ENCODE data around the gene PLSCR5.
A peak's percentile ranks its signal among the peaks of the same experiment; 100 is the strongest.

The PLSCR5 gene, protein sequence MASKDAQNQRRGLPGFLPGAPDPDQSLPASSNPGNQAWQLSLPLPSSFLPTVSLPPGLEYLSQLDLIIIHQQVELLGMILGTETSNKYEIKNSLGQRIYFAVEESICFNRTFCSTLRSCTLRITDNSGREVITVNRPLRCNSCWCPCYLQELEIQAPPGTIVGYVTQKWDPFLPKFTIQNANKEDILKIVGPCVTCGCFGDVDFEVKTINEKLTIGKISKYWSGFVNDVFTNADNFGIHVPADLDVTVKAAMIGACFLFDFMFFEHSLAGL

GRCh38 chr3:146605106-146605505, at the start of gene PLSCR5:
Gene PLSCR5, minus strand, starts transcription at chr3:146605346. Its CDS starts 134 bp downstream, at chr3:146605212.
- Histone ChIP-seq H3K27ac (no peak within 1 kb of the TSS), H3K27me3 (ENCODE audit: insufficient read depth, low read depth, severe bottlenecking) (no peaks in the 10 kb centered on the region), H3K36me3 (no peaks in the 10 kb centered on the region), H3K9me3 (ENCODE audit: severe bottlenecking) (no peaks in the 10 kb centered on the region), H3K4me3 (ENCODE audit: low read depth, low read length) (no peak within 1 kb of the TSS)
- TF ChIP-seq, protein P1, sequence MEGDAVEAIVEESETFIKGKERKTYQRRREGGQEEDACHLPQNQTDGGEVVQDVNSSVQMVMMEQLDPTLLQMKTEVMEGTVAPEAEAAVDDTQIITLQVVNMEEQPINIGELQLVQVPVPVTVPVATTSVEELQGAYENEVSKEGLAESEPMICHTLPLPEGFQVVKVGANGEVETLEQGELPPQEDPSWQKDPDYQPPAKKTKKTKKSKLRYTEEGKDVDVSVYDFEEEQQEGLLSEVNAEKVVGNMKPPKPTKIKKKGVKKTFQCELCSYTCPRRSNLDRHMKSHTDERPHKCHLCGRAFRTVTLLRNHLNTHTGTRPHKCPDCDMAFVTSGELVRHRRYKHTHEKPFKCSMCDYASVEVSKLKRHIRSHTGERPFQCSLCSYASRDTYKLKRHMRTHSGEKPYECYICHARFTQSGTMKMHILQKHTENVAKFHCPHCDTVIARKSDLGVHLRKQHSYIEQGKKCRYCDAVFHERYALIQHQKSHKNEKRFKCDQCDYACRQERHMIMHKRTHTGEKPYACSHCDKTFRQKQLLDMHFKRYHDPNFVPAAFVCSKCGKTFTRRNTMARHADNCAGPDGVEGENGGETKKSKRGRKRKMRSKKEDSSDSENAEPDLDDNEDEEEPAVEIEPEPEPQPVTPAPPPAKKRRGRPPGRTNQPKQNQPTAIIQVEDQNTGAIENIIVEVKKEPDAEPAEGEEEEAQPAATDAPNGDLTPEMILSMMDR (IDR thresholded peaks at IDR 0.05; ENCODE audit: low read depth, low read length): no peak
- no peak for DNase-seq

- Histone ChIP-seq H3K36me3 (no peaks in the 10 kb centered on the region), H3K27ac (no peak overlapping the region), H3K4me3 (ENCODE audit: low read depth, low read length) (no peak overlapping the region), H3K27me3 (ENCODE audit: insufficient read depth, low read depth, severe bottlenecking) (no peaks in the 10 kb centered on the region), H3K9me3 (ENCODE audit: severe bottlenecking) (no peaks in the 10 kb centered on the region)
- no peak for DNase-seq
- TF ChIP-seq, protein P1 (IDR thresholded peaks at IDR 0.05; ENCODE audit: low read depth, low read length): no peak
Measured at GRCh38 chr3:146653978-146654377, 48.8 kb upstream of the PLSCR5 start.

GRCh38 chr3:146650691-146651442, 45.7 kb upstream of the PLSCR5 start:
- Histone ChIP-seq H3K36me3 (no peaks in the 10 kb centered on the region), H3K4me3 (ENCODE audit: low read depth, low read length) (no peak overlapping the region), H3K27me3 (ENCODE audit: insufficient read depth, low read depth, severe bottlenecking) (no peaks in the 10 kb centered on the region), H3K27ac (no peak overlapping the region), H3K9me3 (ENCODE audit: severe bottlenecking) (no peaks in the 10 kb centered on the region)
- TF ChIP-seq, protein P1 (IDR thresholded peaks at IDR 0.05; ENCODE audit: low read depth, low read length): no peak
- DNase-seq: no peak

DNA sequence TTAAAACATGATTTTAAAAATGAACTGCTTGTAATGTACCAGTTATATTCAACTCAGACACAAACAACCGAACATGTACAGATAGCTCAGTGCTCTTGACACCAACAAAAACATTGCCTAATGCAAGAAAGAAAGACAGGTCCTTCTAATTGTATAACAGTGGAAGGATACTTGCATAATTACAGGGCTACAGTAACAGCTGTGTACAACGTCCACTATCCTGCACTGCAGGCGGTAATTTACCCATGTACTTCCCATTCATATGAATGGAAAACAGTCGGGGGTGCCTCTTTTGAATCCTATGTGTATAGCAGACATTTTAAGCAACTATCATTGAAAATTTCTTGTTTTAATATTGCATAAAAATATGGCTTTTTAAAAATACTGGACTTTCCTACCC, 41.1 kb upstream of the PLSCR5 start:
- DNase-seq: no peak
- Histone ChIP-seq H3K27ac (no peak overlapping the region), H3K36me3 (no peaks in the 10 kb centered on the region), H3K9me3 (ENCODE audit: severe bottlenecking) (no peaks in the 10 kb centered on the region), H3K4me3 (ENCODE audit: low read depth, low read length) (no peak overlapping the region), H3K27me3 (ENCODE audit: insufficient read depth, low read depth, severe bottlenecking) (no peaks in the 10 kb centered on the region)
- TF ChIP-seq, protein P1 (IDR thresholded peaks at IDR 0.05; ENCODE audit: low read depth, low read length): no peak

DNA sequence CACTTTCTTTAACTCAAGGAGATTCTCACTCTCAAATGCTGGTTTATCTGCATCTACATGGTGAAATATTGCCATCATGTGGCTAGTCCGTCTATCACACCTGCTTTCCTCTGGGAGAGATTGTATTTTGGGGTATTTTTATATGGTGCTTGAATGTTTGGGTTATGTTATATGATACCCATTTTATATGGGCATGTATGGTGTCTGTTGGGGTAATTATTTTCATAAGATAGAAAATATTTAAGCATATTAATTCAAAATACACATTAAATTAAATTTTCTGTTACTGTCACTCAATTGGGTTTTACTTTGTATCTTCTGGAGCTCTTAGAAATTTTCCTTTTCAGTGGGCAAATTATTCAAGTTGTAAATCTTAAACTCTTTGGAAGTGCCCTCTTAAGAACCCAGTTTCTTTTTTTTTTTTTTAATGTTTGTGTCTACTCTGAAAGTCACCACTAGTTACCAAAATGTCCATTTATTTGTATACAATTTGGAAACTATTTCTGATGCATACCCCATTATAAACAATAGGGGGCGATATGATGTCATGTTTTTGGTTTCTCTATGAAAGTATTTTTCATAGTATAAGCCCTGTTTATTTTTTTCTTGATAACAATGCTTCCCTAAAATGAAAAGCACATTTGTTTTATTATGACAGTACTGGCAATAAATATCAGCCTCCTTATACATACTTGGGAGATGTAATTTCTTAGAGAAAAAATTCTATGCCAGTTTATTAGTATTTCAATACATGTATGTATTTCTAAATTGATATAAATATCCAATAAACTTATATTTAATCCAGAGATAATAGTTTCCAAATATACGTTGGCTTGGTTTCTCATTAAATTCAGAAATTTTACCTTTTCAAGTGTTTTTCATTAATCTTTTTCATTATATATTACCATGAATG, 36.1 kb upstream of the PLSCR5 start:
- Histone ChIP-seq H3K9me3 (ENCODE audit: severe bottlenecking) (no peaks in the 10 kb centered on the region), H3K36me3 (no peaks in the 10 kb centered on the region), H3K4me3 (ENCODE audit: low read depth, low read length) (no peak overlapping the region), H3K27me3 (ENCODE audit: insufficient read depth, low read depth, severe bottlenecking) (no peaks in the 10 kb centered on the region), H3K27ac (no peak overlapping the region)
- DNase-seq: peak; percentile 28
- TF ChIP-seq, protein P1 (IDR thresholded peaks at IDR 0.05; ENCODE audit: low read depth, low read length): peak; percentile 37; the same call in 1 of the 2 replicates
